K562 (cell line): ENCODE measurements around the gene ANXA4. TPM values are rescaled to one million over a fixed set of nuclear protein-coding genes. Genes with fewer than 3 reads are reported as not detected.

Experiments used
- ATAC-seq: fragments of 200-7000 bp; cut with Tn5 transposase; 3 replicates; pipeline ENCODE4 v1.9.1; 2020; ENCODE audit warnings: moderate library complexity
- BruUV-seq: library from RNA; stranded (reverse); fragments of 400-500 nt; replicated peaks from 2 replicates; lab custom pipeline; 2021; lab: Mats Ljungman, UMichigan
- CTCF ChIA-PET: fragments of 300-600 bp; formaldehyde crosslinking; extraction: SDS; loops from one replicate; lab custom pipeline; 2021; ENCODE audit warnings: low intra/inter-chr PET ratio; lab: Yijun Ruan, JAX
- POLR2A ChIA-PET: fragments of 300-600, 350-650 bp; sonication (Branson Sonifier 250); formaldehyde crosslinking; extraction: SDS; loops from one replicate; lab custom pipeline; 2021; ENCODE audit warnings: antibody characterized with exemption, inconsistent platforms; lab: Yijun Ruan, JAX
- DNase-seq, 4 experiments: peaks; one replicate each; pipeline versions ENCODE4 v3.0.0 to v3.0.0-alpha.2; 2011 to 2018; ENCODE audit warnings: low spot score in 3 of 4, mixed read lengths in 3 of 4; ENCODE audit errors: extremely low read depth in 1 of 4
- FAIRE-seq: peaks from 2 replicates; lab custom pipeline; 2011; peaks lifted over from hg19 to GRCh38; lab: Jason Lieb, UNC
- H2AFZ ChIP-seq: 2 replicates; pipeline ENCODE4 v1.6.0; 2011; ENCODE audit warnings: low read depth, low read length, control low read depth, inconsistent platforms
- H3K27ac ChIP-seq: fragments of 200-600 bp; 3 replicates; pipeline ENCODE4 v1.8.0; 2011; ENCODE audit warnings: low read depth, mild to moderate bottlenecking, control low read depth, inconsistent platforms, low read length, moderate library complexity, mixed read lengths; ENCODE audit errors: extremely low read depth
- H3K27me3 ChIP-seq, 2 experiments: fragments of 300-600 bp in 1 of 2; 2 replicates in 1 of 2; 3 replicates in 1 of 2; pipeline versions ENCODE4 v1.6.0 to v1.8.0; 2011; ENCODE audit warnings: inconsistent platforms in 2 of 2, low read length in 2 of 2, mild to moderate bottlenecking in 1 of 2, mixed read lengths in 1 of 2, moderate library complexity in 1 of 2; ENCODE audit not compliant: control insufficient read depth in 2 of 2, insufficient read depth in 2 of 2
- H3K36me3 ChIP-seq: fragments of 300-600 bp; 3 replicates; pipeline ENCODE4 v1.8.0; 2011; ENCODE audit warnings: mild to moderate bottlenecking, low read length, inconsistent platforms; ENCODE audit not compliant: control insufficient read depth, insufficient read depth
- H3K4me1 ChIP-seq, 2 experiments: fragments of 200-600 bp in 1 of 2; replicated peaks in 1 of 2; 2 replicates in 1 of 2; 3 replicates in 1 of 2; pipeline versions ENCODE4 v1.5.1 to v1.8.0; 2011; ENCODE audit warnings: inconsistent platforms in 2 of 2, low read length in 2 of 2, mild to moderate bottlenecking in 1 of 2, mixed read lengths in 1 of 2, moderate library complexity in 1 of 2; ENCODE audit not compliant: control insufficient read depth in 2 of 2, insufficient read depth in 2 of 2
- H3K4me2 ChIP-seq: 2 replicates; pipeline ENCODE4 v1.6.1; 2011; ENCODE audit warnings: low read length, control low read depth, inconsistent platforms, mixed read lengths; ENCODE audit not compliant: insufficient read depth
- H3K4me3 ChIP-seq: fragments of 200-600 bp; sonication (generic), shearing (Covaris generic); 2 replicates; pipeline ENCODE4 v1.5.1; 2016; ENCODE audit warnings: control low read depth, inconsistent platforms
- H3K79me2 ChIP-seq: fragments of 200-600 bp; 3 replicates; pipeline ENCODE4 v1.8.0; 2011; ENCODE audit warnings: low read length, inconsistent platforms; ENCODE audit not compliant: control insufficient read depth, insufficient read depth
- H3K9ac ChIP-seq, 2 experiments: 2 replicates each; pipeline versions ENCODE4 v1.6.0 to v1.6.1; 2011; ENCODE audit warnings: low read depth in 2 of 2, low read length in 2 of 2, control low read depth in 1 of 2, inconsistent platforms in 1 of 2, mild to moderate bottlenecking in 1 of 2, mixed read lengths in 1 of 2; ENCODE audit not compliant: insufficient read depth in 1 of 2
- H3K9me1 ChIP-seq: one replicate; pipeline ENCODE4 v1.6.0; 2011; ENCODE audit warnings: inconsistent platforms, mild to moderate bottlenecking, low read length, moderate library complexity; ENCODE audit not compliant: control insufficient read depth, insufficient read depth
- H3K9me3 ChIP-seq: replicated peaks from 2 replicates; pipeline ENCODE4 v1.5.1; 2011; ENCODE audit warnings: low read depth, low read length, inconsistent platforms; ENCODE audit not compliant: control insufficient read depth, insufficient read depth
- H4K20me1 ChIP-seq: replicated peaks from 2 replicates; pipeline ENCODE4 v1.6.1; 2011; ENCODE audit warnings: low read length, inconsistent platforms, mixed read lengths; ENCODE audit not compliant: control insufficient read depth, insufficient read depth
- CBX3 ChIP-seq, 2 experiments: IDR thresholded peaks; 1 replicate in 1 of 2; 2 replicates in 1 of 2; pipeline ENCODE4 v1.6.1; 2012; ENCODE audit warnings: inconsistent platforms in 2 of 2, low read length in 2 of 2, borderline replicate concordance in 1 of 2, control low read depth in 1 of 2
- CREB1 ChIP-seq, 2 experiments: sonication (generic) in 1 of 2; formaldehyde crosslinking in 1 of 2; IDR thresholded peaks; 2 replicates each; pipeline versions ENCODE4 v1.6.1 to v1.8.0; 2012 to 2022; ENCODE audit warnings: inconsistent platforms in 1 of 2, mild to moderate bottlenecking in 1 of 2, missing genetic modification reagents in 1 of 2, moderate library complexity in 1 of 2
- MEIS2 ChIP-seq: fragments of 450-650 bp; IDR thresholded peaks from 2 replicates; pipeline ENCODE4 v1.6.1; 2014; ENCODE audit warnings: mild to moderate bottlenecking; ENCODE audit not compliant: partially characterized antibody
- POLR2AphosphoS5 ChIP-seq: IDR thresholded peaks from 2 replicates; pipeline ENCODE4 v1.6.1; 2011; ENCODE audit warnings: mild to moderate bottlenecking, low read depth, low read length, moderate library complexity; ENCODE audit not compliant: control insufficient read depth, insufficient read depth
- SIN3B ChIP-seq: fragments of 450-650 bp; IDR thresholded peaks from 2 replicates; pipeline ENCODE4 v1.6.1; 2017; ENCODE audit warnings: low read depth, mild to moderate bottlenecking, moderate library complexity
- TOE1 ChIP-seq, 2 experiments: fragments of 450-650 bp in 1 of 2; sonication (generic) in 1 of 2; formaldehyde crosslinking in 1 of 2; IDR thresholded peaks; 2 replicates each; pipeline versions ENCODE4 v1.7.1 to v1.8.0; 2016 to 2022; ENCODE audit warnings: borderline replicate concordance in 2 of 2, mild to moderate bottlenecking in 2 of 2, antibody characterized with exemption in 1 of 2, inconsistent platforms in 1 of 2, low read depth in 1 of 2, missing genetic modification reagents in 1 of 2, moderate library complexity in 1 of 2
- ZKSCAN1 ChIP-seq: fragments of 150-350 bp; IDR thresholded peaks from 2 replicates; pipeline ENCODE4 v1.6.1; 2016; ENCODE audit warnings: low read depth, low read length
- ZNF274 ChIP-seq: IDR thresholded peaks from 2 replicates; pipeline ENCODE4 v1.6.1; 2011; ENCODE audit warnings: low read depth, mild to moderate bottlenecking, low read length, moderate library complexity, borderline replicate concordance
- WGBS: fragments of 100-300 bp; shearing (Covaris generic); methylation state at CpG from one replicate; pipeline ENCODE4 v1.1.6; 2016; ENCODE audit warnings: low coverage, mixed read lengths; ENCODE audit not compliant: insufficient coverage; ENCODE audit errors: missing lambda C conversion rate; 5-methylcytosine and 5-hydroxymethylcytosine counted together
- in situ Hi-C: fragments of 300-500 bp; cut with MboI; formaldehyde crosslinking; loops from 4 replicates; pipeline ENCODE4 v1.15.0; 2018; ENCODE audit warnings: inconsistent platforms, mixed read lengths
- intact Hi-C: fragments of 100-400 bp; cut with micrococcal nuclease; formaldehyde crosslinking; loops from 2 replicates; pipeline ENCODE4 v1.14.2; 2022
- polyA plus RNA-seq, 8 experiments: library from polyadenylated mRNA; depleted of rRNA in 4 of 8; stranded (reverse) in 5 of 8; unstranded in 3 of 8; fragments of >200 nt; fragmentation: Nextera tagmentation in 2 of 8; fragmentation: Illumina TruSeq in 1 of 8; extraction: Ambion mirVana in 2 of 8; extraction: Trizol in 1 of 8; gene quantifications; 2 replicates each; pipeline versions ENCODE4 v1.2.1 to v1.2.3, GENCODE V29; 2011 to 2014; ENCODE audit warnings: inconsistent platforms in 1 of 8, missing spikeins in 1 of 8
- total RNA-seq, 7 experiments: library from RNA; depleted of rRNA in 6 of 7; stranded (reverse); fragments of >200 nt in 6 of 7; fragmentation: Illumina TruSeq in 2 of 7; extraction: Trizol in 2 of 7; gene quantifications; 2 replicates each; pipeline versions ENCODE4 v1.2.1 to v1.2.3, GENCODE V29; 2011 to 2021; ENCODE audit warnings: low replicate concordance in 1 of 7
- TF ChIP-seq, protein P1 (sequence below): fragments of 450-650 bp; IDR thresholded peaks from 2 replicates; pipeline ENCODE4 v1.7.1; 2018; ENCODE audit warnings: mild to moderate bottlenecking, low read depth; ENCODE audit not compliant: partially characterized antibody
- TF ChIP-seq, protein P2 (sequence below): fragments of 250-450 bp; sonication (Bioruptor Pico); IDR thresholded peaks from 2 replicates; pipeline ENCODE4 v1.8.0; 2021; ENCODE audit warnings: moderate library complexity, mild to moderate bottlenecking, inconsistent platforms
- TF ChIP-seq, protein P3 (sequence below): fragments of 250-450 bp; sonication (Bioruptor Pico); IDR thresholded peaks from 2 replicates; pipeline ENCODE4 v1.4.0; 2020; ENCODE audit warnings: borderline replicate concordance
- TF ChIP-seq, protein P4 (sequence below), 2 experiments: fragments of 250-450 bp in 1 of 2; fragments of 450-650 bp in 1 of 2; sonication (Bioruptor Pico) in 1 of 2; IDR thresholded peaks; 2 replicates each; pipeline versions ENCODE4 v1.6.1 to v1.8.0; 2016 to 2021; ENCODE audit warnings: mild to moderate bottlenecking in 2 of 2, moderate library complexity in 2 of 2, missing compliant biosample characterization in 1 of 2, missing genetic modification characterization in 1 of 2

ANXA4 gene
- total and polyA plus RNA-seq, 9 of the 15 experiments (the other 6 are each of a cell fraction or from before 2014, with no cell fraction given), result 3.4 to 13.6 (median 11.6) TPM

DNA sequence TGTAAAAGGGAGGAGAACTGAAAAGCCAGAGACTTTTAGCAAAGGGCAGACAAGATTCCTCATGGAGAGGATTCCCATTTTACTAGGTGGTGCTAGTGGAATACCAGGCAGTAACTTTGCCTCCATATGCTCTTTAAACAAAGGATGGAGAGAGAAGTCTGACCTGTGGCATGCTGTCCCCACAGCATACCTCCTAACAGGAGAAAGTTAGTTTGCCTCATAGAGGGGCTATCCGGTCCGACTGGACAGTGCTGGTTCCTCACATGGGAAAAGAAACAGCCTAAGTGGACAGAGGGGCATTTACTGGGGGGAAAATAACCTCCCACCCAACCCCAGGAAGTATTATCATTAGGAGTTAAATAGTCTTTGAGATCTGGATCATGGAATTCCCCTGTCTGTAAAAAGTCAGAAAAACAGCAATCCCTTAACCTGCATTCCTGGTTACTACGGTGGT, 55.9 kb downstream of the ANXA4 start:
- in situ Hi-C loops, result loop anchor here (5.0 kb wide), 1 partner anchor 56 kb away; the partner anchor contains the start of gene ANXA4
- H3K27me3 ChIP-seq, result no peaks in the 10 kb centered on the region; a peak in 1 of 5 replicates
- H4K20me1 ChIP-seq, result peaks cover 14% of the 10 kb centered on the region
- H3K36me3 ChIP-seq, result no peaks in the 10 kb centered on the region
- H3K9ac ChIP-seq, result no peak overlapping the region
- POLR2A ChIA-PET, result interaction anchor here (0.6 kb wide), 1 partner anchor 327 kb away, joined by 5 read pairs; no protein-coding TSS in a partner anchor
- BruUV-seq, result no TSS peak
- no peaks in the 10 kb centered on the region for H3K9me1 ChIP-seq
- peak overlapping the region; percentile 86; the same call in 1 of the 2 replicates for H3K4me2 ChIP-seq
- ATAC-seq (no peak), DNase-seq (no peak), FAIRE-seq (no peak)
- no peaks in the 10 kb centered on the region for H3K79me2 ChIP-seq
- H3K9me3 ChIP-seq, result no peaks in the 10 kb centered on the region
- CTCF ChIA-PET, result no interaction called here
- no peak overlapping the region for H3K27ac ChIP-seq
- peaks cover 3 to 23% of the 10 kb centered on the region in 2 experiments; a peak in 4 of 5 replicates for H3K4me1 ChIP-seq
- no peak overlapping the region for H2AFZ ChIP-seq
- intact Hi-C loops, result loop anchor here (5.0 kb wide), 2 partner anchors 56 to 241 kb away; partner anchors contain the start of gene ANXA4
- no peak overlapping the region for H3K4me3 ChIP-seq
- 47% methylated on average over 3 of the region's 3 CpGs for WGBS
- TF ChIP-seq POLR2AphosphoS5 (no peak), CREB1 (IDR thresholded peaks at IDR 0.05) (no peak), CREB1 (CRISPR knock-in tag; IDR thresholded peaks at IDR 0.05) (no peak), CBX3 (IDR thresholded peaks at IDR 0.05; ENCODE audit: borderline replicate concordance in 1 of 2, low read length in 2 of 2) (no peak), ZKSCAN1 (no peak), SIN3B (no peak), TOE1 (IDR thresholded peaks at IDR 0.05; ENCODE audit: borderline replicate concordance) (no peak), TOE1 (CRISPR knock-in tag; IDR thresholded peaks at IDR 0.05; ENCODE audit: borderline replicate concordance, low read depth) (no peak), MEIS2 (no peak), ZNF274 (no peak)
- TF ChIP-seq, protein P1, sequence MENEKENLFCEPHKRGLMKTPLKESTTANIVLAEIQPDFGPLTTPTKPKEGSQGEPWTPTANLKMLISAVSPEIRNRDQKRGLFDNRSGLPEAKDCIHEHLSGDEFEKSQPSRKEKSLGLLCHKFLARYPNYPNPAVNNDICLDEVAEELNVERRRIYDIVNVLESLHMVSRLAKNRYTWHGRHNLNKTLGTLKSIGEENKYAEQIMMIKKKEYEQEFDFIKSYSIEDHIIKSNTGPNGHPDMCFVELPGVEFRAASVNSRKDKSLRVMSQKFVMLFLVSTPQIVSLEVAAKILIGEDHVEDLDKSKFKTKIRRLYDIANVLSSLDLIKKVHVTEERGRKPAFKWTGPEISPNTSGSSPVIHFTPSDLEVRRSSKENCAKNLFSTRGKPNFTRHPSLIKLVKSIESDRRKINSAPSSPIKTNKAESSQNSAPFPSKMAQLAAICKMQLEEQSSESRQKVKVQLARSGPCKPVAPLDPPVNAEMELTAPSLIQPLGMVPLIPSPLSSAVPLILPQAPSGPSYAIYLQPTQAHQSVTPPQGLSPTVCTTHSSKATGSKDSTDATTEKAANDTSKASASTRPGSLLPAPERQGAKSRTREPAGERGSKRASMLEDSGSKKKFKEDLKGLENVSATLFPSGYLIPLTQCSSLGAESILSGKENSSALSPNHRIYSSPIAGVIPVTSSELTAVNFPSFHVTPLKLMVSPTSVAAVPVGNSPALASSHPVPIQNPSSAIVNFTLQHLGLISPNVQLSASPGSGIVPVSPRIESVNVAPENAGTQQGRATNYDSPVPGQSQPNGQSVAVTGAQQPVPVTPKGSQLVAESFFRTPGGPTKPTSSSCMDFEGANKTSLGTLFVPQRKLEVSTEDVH, result no peak
- TF ChIP-seq, protein P2, sequence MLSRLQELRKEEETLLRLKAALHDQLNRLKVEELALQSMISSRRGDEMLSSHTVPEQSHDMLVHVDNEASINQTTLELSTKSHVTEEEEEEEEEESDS, result no peak
- TF ChIP-seq, protein P3, sequence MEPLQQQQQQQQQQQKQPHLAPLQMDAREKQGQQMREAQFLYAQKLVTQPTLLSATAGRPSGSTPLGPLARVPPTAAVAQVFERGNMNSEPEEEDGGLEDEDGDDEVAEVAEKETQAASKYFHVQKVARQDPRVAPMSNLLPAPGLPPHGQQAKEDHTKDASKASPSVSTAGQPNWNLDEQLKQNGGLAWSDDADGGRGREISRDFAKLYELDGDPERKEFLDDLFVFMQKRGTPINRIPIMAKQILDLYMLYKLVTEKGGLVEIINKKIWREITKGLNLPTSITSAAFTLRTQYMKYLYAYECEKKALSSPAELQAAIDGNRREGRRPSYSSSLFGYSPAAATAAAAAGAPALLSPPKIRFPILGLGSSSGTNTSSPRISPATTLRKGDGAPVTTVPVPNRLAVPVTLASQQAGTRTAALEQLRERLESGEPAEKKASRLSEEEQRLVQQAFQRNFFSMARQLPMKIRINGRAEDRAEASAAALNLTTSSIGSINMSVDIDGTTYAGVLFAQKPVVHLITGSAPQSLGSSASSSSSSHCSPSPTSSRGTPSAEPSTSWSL (CRISPR knock-in tag), result no peak
- TF ChIP-seq, protein P4, sequence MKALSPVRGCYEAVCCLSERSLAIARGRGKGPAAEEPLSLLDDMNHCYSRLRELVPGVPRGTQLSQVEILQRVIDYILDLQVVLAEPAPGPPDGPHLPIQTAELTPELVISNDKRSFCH (CRISPR knock-in tag; IDR thresholded peaks at IDR 0.05), result no peak
- TF ChIP-seq, protein P4 (tag; IDR thresholded peaks at IDR 0.05), result no peak
